H9 (cell line): ENCODE data around the gene SARNP. TPM values are rescaled to one million over a fixed set of nuclear protein-coding genes. Genes with fewer than 3 reads are reported as not detected.

ENCODE experiments used
- DNase-seq: peaks from one replicate; pipeline ENCODE4 v3.0.0-alpha.2; 2017
- H2AFZ ChIP-seq: one replicate; pipeline ENCODE4 v1.6.1; 2013; ENCODE audit warnings: mild to moderate bottlenecking, low read length, control low read depth, moderate library complexity
- H2AK5ac ChIP-seq: 2 replicates; pipeline ENCODE4 v1.6.1; 2013; ENCODE audit warnings: low read length, control low read depth, mixed read lengths; ENCODE audit not compliant: insufficient read length
- H2BK120ac ChIP-seq: one replicate; pipeline ENCODE4 v1.6.1; 2013; ENCODE audit warnings: low read depth, mild to moderate bottlenecking, low read length, control low read depth, inconsistent platforms; ENCODE audit not compliant: poor library complexity, severe bottlenecking
- H2BK12ac ChIP-seq: 2 replicates; pipeline ENCODE4 v1.6.1; 2013; ENCODE audit warnings: low read length, control low read depth, mixed read lengths, low read depth; ENCODE audit not compliant: insufficient read length
- H2BK15ac ChIP-seq: 2 replicates; pipeline ENCODE4 v1.6.1; 2013; ENCODE audit warnings: low read depth, low read length, control low read depth
- H2BK20ac ChIP-seq: one replicate; pipeline ENCODE4 v1.6.1; 2013; ENCODE audit warnings: low read depth, mild to moderate bottlenecking, low read length, control low read depth, inconsistent platforms; ENCODE audit not compliant: poor library complexity, severe bottlenecking
- H2BK5ac ChIP-seq: 2 replicates; pipeline ENCODE4 v1.6.1; 2013; ENCODE audit warnings: low read length, control low read depth, mixed read lengths; ENCODE audit not compliant: insufficient read length
- H3K14ac ChIP-seq: 2 replicates; pipeline ENCODE4 v1.6.1; 2013; ENCODE audit warnings: low read length, control low read depth; ENCODE audit not compliant: insufficient read depth
- H3K18ac ChIP-seq: 2 replicates; pipeline ENCODE4 v1.6.1; 2013; ENCODE audit warnings: low read depth, mild to moderate bottlenecking, mixed read lengths, low read length, control low read depth; ENCODE audit not compliant: insufficient read length
- H3K23ac ChIP-seq: 2 replicates; pipeline ENCODE4 v1.6.1; 2013; ENCODE audit warnings: low read length, control low read depth, mixed read lengths, low read depth; ENCODE audit not compliant: insufficient read length
- H3K23me2 ChIP-seq: 2 replicates; pipeline ENCODE4 v1.6.1; 2013; ENCODE audit warnings: low read depth, mild to moderate bottlenecking, mixed read lengths, low read length, control low read depth; ENCODE audit not compliant: insufficient read length, poor library complexity, severe bottlenecking
- H3K27ac ChIP-seq: 2 replicates; pipeline ENCODE4 v1.5.1; 2013; ENCODE audit warnings: low read length, control low read depth, mixed read lengths, low read depth; ENCODE audit not compliant: insufficient read length
- H3K27me3 ChIP-seq: 2 replicates; pipeline ENCODE4 v1.6.1; 2013; ENCODE audit warnings: low read length, control low read depth, inconsistent platforms; ENCODE audit not compliant: insufficient read depth
- H3K4ac ChIP-seq: 2 replicates; pipeline ENCODE4 v1.6.1; 2013; ENCODE audit warnings: low read depth, mild to moderate bottlenecking, control low read depth, inconsistent platforms, low read length, moderate library complexity
- H3K4me1 ChIP-seq: 2 replicates; pipeline ENCODE4 v1.6.1; 2013; ENCODE audit warnings: low read length, control low read depth, inconsistent platforms; ENCODE audit not compliant: insufficient read depth
- H3K4me2 ChIP-seq: 2 replicates; pipeline ENCODE4 v1.6.1; 2013; ENCODE audit warnings: low read length, control low read depth, mixed read lengths; ENCODE audit not compliant: insufficient read length, insufficient read depth
- H3K56ac ChIP-seq: 2 replicates; pipeline ENCODE4 v1.6.1; 2013; ENCODE audit warnings: low read depth, mild to moderate bottlenecking, mixed read lengths, low read length, control low read depth; ENCODE audit not compliant: insufficient read length
- H3K79me1 ChIP-seq: 2 replicates; pipeline ENCODE4 v1.6.1; 2013; ENCODE audit warnings: low read depth, mild to moderate bottlenecking, moderate library complexity, low read length, control low read depth, inconsistent platforms; ENCODE audit not compliant: insufficient read depth, poor library complexity, severe bottlenecking
- H3K79me2 ChIP-seq: 2 replicates; pipeline ENCODE4 v1.6.1; 2013; ENCODE audit warnings: low read length, control low read depth, inconsistent platforms; ENCODE audit not compliant: insufficient read depth
- H3K9ac ChIP-seq: 2 replicates; pipeline ENCODE4 v1.6.1; 2013; ENCODE audit warnings: low read length, control low read depth, mixed read lengths; ENCODE audit not compliant: insufficient read length; ENCODE audit errors: extremely low read depth
- H3K9me3 ChIP-seq: one replicate; pipeline ENCODE4 v1.6.1; 2013; ENCODE audit warnings: low read depth, low read length, inconsistent platforms; ENCODE audit not compliant: control insufficient read depth
- H3T11ph ChIP-seq: one replicate; pipeline ENCODE4 v1.6.1; 2013; ENCODE audit warnings: mild to moderate bottlenecking, low read length, control low read depth, inconsistent platforms
- H4K20me1 ChIP-seq: one replicate; pipeline ENCODE4 v1.6.1; 2013; ENCODE audit not compliant: control insufficient read depth, insufficient read length, insufficient read depth
- H4K5ac ChIP-seq: 2 replicates; pipeline ENCODE4 v1.6.1; 2013; ENCODE audit warnings: low read depth, mild to moderate bottlenecking, mixed read lengths, low read length, control low read depth; ENCODE audit not compliant: insufficient read length
- H4K8ac ChIP-seq: replicated peaks from 2 replicates; pipeline ENCODE4 v1.6.1; 2013; ENCODE audit warnings: low read length, control low read depth, mixed read lengths, low read depth; ENCODE audit not compliant: insufficient read length
- H4K91ac ChIP-seq: 2 replicates; pipeline ENCODE4 v1.6.1; 2013; ENCODE audit warnings: low read depth, mild to moderate bottlenecking, moderate library complexity, mixed read lengths, low read length, control low read depth; ENCODE audit not compliant: insufficient read length
- H3K27ac Mint-ChIP-seq, 3 experiments: 2 replicates in 2 of 3; 3 replicates in 1 of 3; pipeline ENCODE4 v1.8.0; 2020 to 2021; ENCODE audit warnings: mixed read lengths in 3 of 3, mild to moderate bottlenecking in 1 of 3, moderate library complexity in 1 of 3
- H3K27me3 Mint-ChIP-seq: 2 replicates; pipeline ENCODE4 v1.8.0; 2021; ENCODE audit warnings: low read depth, mild to moderate bottlenecking, moderate library complexity, mixed read lengths
- H3K36me3 Mint-ChIP-seq, 3 experiments: 2 replicates in 2 of 3; 3 replicates in 1 of 3; pipeline ENCODE4 v1.8.0; 2020 to 2021; ENCODE audit warnings: low read depth in 3 of 3, mixed read lengths in 3 of 3; ENCODE audit not compliant: insufficient read depth in 1 of 3
- H3K4me1 Mint-ChIP-seq, 2 experiments: 2 replicates each; pipeline ENCODE4 v1.8.0; 2020; ENCODE audit warnings: mixed read lengths in 2 of 2
- H3K4me3 Mint-ChIP-seq, 2 experiments: 2 replicates in 1 of 2; 3 replicates in 1 of 2; pipeline ENCODE4 v1.8.0; 2020 to 2021; ENCODE audit warnings: mild to moderate bottlenecking in 2 of 2, mixed read lengths in 2 of 2, moderate library complexity in 1 of 2
- H3K9me3 Mint-ChIP-seq, 2 experiments: 2 replicates in 1 of 2; 3 replicates in 1 of 2; pipeline ENCODE4 v1.8.0; 2020; ENCODE audit warnings: mild to moderate bottlenecking in 2 of 2, mixed read lengths in 2 of 2, moderate library complexity in 1 of 2
- WGBS: extraction: QIAGEN DNeasy Blood & Tissue Kit; methylation state at CpG from one replicate; pipeline ENCODE4 v1.1.7; 2013; ENCODE audit warnings: missing lambda C conversion rate, low lambda C conversion rate, mixed read lengths; ENCODE audit not compliant: insufficient read length; ENCODE audit errors: extremely low coverage; 5-methylcytosine and 5-hydroxymethylcytosine counted together
- total RNA-seq: library from RNA; stranded (reverse); gene quantifications from 2 replicates; pipeline ENCODE4 v1.2.1, GENCODE V29; 2021
- TF ChIP-seq, protein P1 (sequence below): fragments of 200-600 bp; sonication (generic); conservative IDR thresholded peaks from 3 replicates; pipeline ENCODE4 v1.8.0; 2021; ENCODE audit warnings: antibody characterized with exemption, mild to moderate bottlenecking

Gene SARNP
- total RNA-seq, 1 experiment from 2014 or later: 127 TPM

DNA sequence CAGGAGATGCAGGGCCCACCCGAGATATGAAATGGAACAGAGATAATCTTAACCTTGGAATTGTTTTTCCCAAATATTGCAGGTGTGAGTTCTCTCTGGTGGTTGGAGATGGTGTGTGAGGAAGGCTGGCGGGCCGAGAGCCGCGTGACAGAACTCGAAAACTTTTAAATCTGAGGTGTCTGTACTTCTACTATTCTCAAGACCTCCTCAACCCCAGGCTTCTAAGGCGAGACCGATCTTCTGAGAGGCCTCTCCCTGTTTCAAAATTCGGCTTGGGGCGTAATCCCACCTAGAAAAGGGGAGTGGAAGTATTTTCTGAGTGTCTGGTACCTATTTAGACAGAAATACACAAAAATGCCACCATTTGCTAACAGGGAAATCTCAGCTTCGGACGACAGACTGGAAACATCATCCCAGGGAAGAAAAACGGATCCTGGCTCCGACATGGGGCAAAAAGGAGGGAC is 611 bp downstream of the SARNP start:
- peaks cover 17 to 48% (median 38%) of the 10 kb centered on the region in 3 experiments; a peak in 6 of 7 replicates for H3K36me3 Mint-ChIP-seq
- Histone ChIP-seq H2BK12ac (no peak overlapping the region), H3K14ac (peak overlapping the region; percentile 59; the same call in 1 of the 2 replicates), H4K91ac (no peak overlapping the region), H3T11ph (no peak overlapping the region), H2AFZ (no peak overlapping the region), H3K18ac (peak overlapping the region; percentile 73), H3K23me2 (peaks cover 10% of the 10 kb centered on the region), H2AK5ac (no peak overlapping the region), H3K27ac (peak overlapping the region; percentile 59), H4K5ac (peak overlapping the region; percentile 59), H3K56ac (peak overlapping the region; percentile 68), H4K8ac (no peak overlapping the region), H2BK5ac (peak overlapping the region; percentile 67), H3K23ac (no peak overlapping the region), H3K79me2 (peaks cover 43% of the 10 kb centered on the region; the same call in 1 of the 2 replicates), H3K27me3 (no peaks in the 10 kb centered on the region), H3K9me3 (no peaks in the 10 kb centered on the region), H2BK20ac (no peak overlapping the region), H2BK15ac (no peak overlapping the region), H4K20me1 (no peaks in the 10 kb centered on the region), H3K4ac (no peak overlapping the region), H3K4me1 (peaks cover 7% of the 10 kb centered on the region; the same call in 1 of the 2 replicates), H3K4me2 (peak overlapping the region; percentile 75), H3K9ac (peak overlapping the region; percentile 98), H2BK120ac (no peak overlapping the region), H3K79me1 (peaks cover 8% of the 10 kb centered on the region)
- no peak for DNase-seq
- H3K4me1 Mint-ChIP-seq: peaks cover 43% of the 10 kb centered on the region in 2 experiments
- no peaks in the 10 kb centered on the region for H3K27me3 Mint-ChIP-seq
- H3K9me3 Mint-ChIP-seq: no peaks in the 10 kb centered on the region
- TF ChIP-seq, protein P1, sequence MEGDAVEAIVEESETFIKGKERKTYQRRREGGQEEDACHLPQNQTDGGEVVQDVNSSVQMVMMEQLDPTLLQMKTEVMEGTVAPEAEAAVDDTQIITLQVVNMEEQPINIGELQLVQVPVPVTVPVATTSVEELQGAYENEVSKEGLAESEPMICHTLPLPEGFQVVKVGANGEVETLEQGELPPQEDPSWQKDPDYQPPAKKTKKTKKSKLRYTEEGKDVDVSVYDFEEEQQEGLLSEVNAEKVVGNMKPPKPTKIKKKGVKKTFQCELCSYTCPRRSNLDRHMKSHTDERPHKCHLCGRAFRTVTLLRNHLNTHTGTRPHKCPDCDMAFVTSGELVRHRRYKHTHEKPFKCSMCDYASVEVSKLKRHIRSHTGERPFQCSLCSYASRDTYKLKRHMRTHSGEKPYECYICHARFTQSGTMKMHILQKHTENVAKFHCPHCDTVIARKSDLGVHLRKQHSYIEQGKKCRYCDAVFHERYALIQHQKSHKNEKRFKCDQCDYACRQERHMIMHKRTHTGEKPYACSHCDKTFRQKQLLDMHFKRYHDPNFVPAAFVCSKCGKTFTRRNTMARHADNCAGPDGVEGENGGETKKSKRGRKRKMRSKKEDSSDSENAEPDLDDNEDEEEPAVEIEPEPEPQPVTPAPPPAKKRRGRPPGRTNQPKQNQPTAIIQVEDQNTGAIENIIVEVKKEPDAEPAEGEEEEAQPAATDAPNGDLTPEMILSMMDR: no peak
- H3K27ac Mint-ChIP-seq: no peak overlapping the region
- no peak overlapping the region for H3K4me3 Mint-ChIP-seq
- WGBS: no CpG with 5 or more reads among the region's 14 CpGs
